Measurements from ENCODE around the gene TMEM92. TPM values are rescaled to one million over a fixed set of nuclear protein-coding genes. Genes with fewer than 3 reads are reported as not detected.
"Not testable (repeated sequence)": the region's sequence is repeated elsewhere in the genome, so short reads cannot be mapped to it uniquely, and the experiment has no call there.

Gene TMEM92
- total and polyA plus RNA-seq, 7 experiments from 2014 or later, result 0.10 TPM; not detected in 6

- Mint-ChIP-seq H3K9me3 (peaks cover 0 to 1% (median 0%) of the 10 kb centered on the region in 11 donors), H3K36me3 (peaks cover 0 to 2% (median 0%) of the 10 kb centered on the region in 5 donors), H3K4me3 (no peak overlapping the region), H3K4me1 (peaks cover 0 to 28% (median 0%) of the 10 kb centered on the region in 7 donors), H3K27ac (no peak overlapping the region), H3K27me3 (peaks cover 2 to 27% (median 19%) of the 10 kb centered on the region in 5 donors)
- Histone ChIP-seq H3K27me3 (ENCODE audit: control insufficient read depth in 2 of 2, insufficient read depth in 2 of 2, low read length in 2 of 2) (no peaks in the 10 kb centered on the region), H3K27ac (ENCODE audit: low read depth, low read length) (no peak overlapping the region), H3K9me3 (ENCODE audit: control insufficient read depth in 2 of 3, low read length in 3 of 3) (no peaks in the 10 kb centered on the region), H3K4me3 (ENCODE audit: low read length) (no peak overlapping the region), H3K36me3 (ENCODE audit: control insufficient read depth in 2 of 3, insufficient read depth in 3 of 3, low read length in 3 of 3) (no peaks in the 10 kb centered on the region), H3K4me1 (ENCODE audit: control insufficient read depth in 2 of 2, insufficient read depth in 2 of 2, low read length in 2 of 2) (no peaks in the 10 kb centered on the region)
- ChIA-PET CTCF (interaction anchor here (1.6 kb wide), 1 partner anchor 16 kb away, joined by 3 read pairs; no protein-coding TSS in a partner anchor), POLR2A (no interaction called here)
- intact Hi-C loops (cut with micrococcal nuclease), result no loop called here
- DNase-seq, result no peak
- ATAC-seq, result no peak
Observed at GRCh38 chr17:50290933-50291332, 16.7 kb downstream of the TMEM92 start.

- no peak overlapping the region for H3K27ac Mint-ChIP-seq
- ATAC-seq (no peak), DNase-seq (no peak)
- H3K4me1 ChIP-seq (ENCODE audit: control insufficient read depth in 2 of 2, insufficient read depth in 2 of 2, low read length in 2 of 2), result no peaks in the 10 kb centered on the region
- no peak overlapping the region for H3K27ac ChIP-seq (ENCODE audit: low read depth, low read length)
- ChIA-PET POLR2A (no interaction called here), CTCF (interaction anchor here (0.6 to 1.6 kb wide), 5 partner anchors 17 to 123 kb away, joined by 3 to 8 read pairs (median 3); no protein-coding TSS in a partner anchor)
- no peaks in the 10 kb centered on the region for H3K36me3 ChIP-seq (ENCODE audit: control insufficient read depth in 2 of 3, insufficient read depth in 3 of 3, low read length in 3 of 3)
- no peak overlapping the region for H3K4me3 Mint-ChIP-seq
- peaks cover 0 to 31% (median 0%) of the 10 kb centered on the region in 7 donors for H3K4me1 Mint-ChIP-seq
- no peaks in the 10 kb centered on the region for H3K27me3 ChIP-seq (ENCODE audit: control insufficient read depth in 2 of 2, insufficient read depth in 2 of 2, low read length in 2 of 2)
- H3K4me3 ChIP-seq (ENCODE audit: low read length), result no peak overlapping the region
- peaks cover 0 to 1% (median 0%) of the 10 kb centered on the region in 11 donors for H3K9me3 Mint-ChIP-seq
- H3K36me3 Mint-ChIP-seq, result peaks cover 0 to 2% (median 0%) of the 10 kb centered on the region in 5 donors
- H3K9me3 ChIP-seq (ENCODE audit: control insufficient read depth in 2 of 3, low read length in 3 of 3), result no peaks in the 10 kb centered on the region
- peaks cover 2 to 21% (median 9%) of the 10 kb centered on the region in 5 donors for H3K27me3 Mint-ChIP-seq
- intact Hi-C loops (cut with micrococcal nuclease), result no loop called here
Observed at GRCh38 chr17:50292465-50292864, 18.2 kb downstream of the TMEM92 start.

GRCh38 chr17:50295021-50295420 lies 20.8 kb downstream of the TMEM92 start:
- no peak overlapping the region for H3K27ac Mint-ChIP-seq

GRCh38 chr17:50297407-50297865 lies 23.2 kb downstream of the TMEM92 start:
- peaks cover 0 to 10% (median 0%) of the 10 kb centered on the region in 7 donors for H3K4me1 Mint-ChIP-seq
- DNase-seq (peak; percentile 58 to 82 (median 76)), ATAC-seq (peak; percentile 98)
- Histone ChIP-seq H3K36me3 (ENCODE audit: control insufficient read depth in 2 of 3, insufficient read depth in 3 of 3, low read length in 3 of 3) (no peaks in the 10 kb centered on the region), H3K27me3 (ENCODE audit: control insufficient read depth in 2 of 2, insufficient read depth in 2 of 2, low read length in 2 of 2) (no peaks in the 10 kb centered on the region), H3K4me1 (ENCODE audit: control insufficient read depth in 2 of 2, insufficient read depth in 2 of 2, low read length in 2 of 2) (no peaks in the 10 kb centered on the region), H3K4me3 (ENCODE audit: low read length) (no peak overlapping the region), H3K27ac (ENCODE audit: low read depth, low read length) (no peak overlapping the region), H3K9me3 (ENCODE audit: control insufficient read depth in 2 of 3, low read length in 3 of 3) (no peaks in the 10 kb centered on the region)
- POLR2A ChIA-PET, result no interaction called here
- CTCF ChIA-PET, result interaction anchor here (0.6 to 6.2 kb wide), 9 partner anchors 10 to 204 kb away, joined by 3 to 60 read pairs (median 4); partner anchors contain the start of genes COL1A1 and TMEM92
- H3K36me3 Mint-ChIP-seq, result no peaks in the 10 kb centered on the region
- H3K4me3 Mint-ChIP-seq, result no peak overlapping the region
- H3K27ac Mint-ChIP-seq, result no peak overlapping the region
- H3K27me3 Mint-ChIP-seq, result peaks cover 0 to 14% (median 5%) of the 10 kb centered on the region in 5 donors
- H3K9me3 Mint-ChIP-seq, result no peaks in the 10 kb centered on the region
- intact Hi-C loops (cut with micrococcal nuclease), result loop anchor here (1.0 to 2.0 kb wide), 7 partner anchors 24 to 437 kb away; no protein-coding TSS in a partner anchor

More at GRCh38 chr17:50295021-50295420, 20.8 kb downstream of the TMEM92 start:
- Histone ChIP-seq H3K4me1 (ENCODE audit: control insufficient read depth in 2 of 2, insufficient read depth in 2 of 2, low read length in 2 of 2) (no peaks in the 10 kb centered on the region), H3K4me3 (ENCODE audit: low read length) (no peak overlapping the region), H3K36me3 (ENCODE audit: control insufficient read depth in 2 of 3, insufficient read depth in 3 of 3, low read length in 3 of 3) (no peaks in the 10 kb centered on the region), H3K27ac (ENCODE audit: low read depth, low read length) (no peak overlapping the region), H3K27me3 (ENCODE audit: control insufficient read depth in 2 of 2, insufficient read depth in 2 of 2, low read length in 2 of 2) (no peaks in the 10 kb centered on the region), H3K9me3 (ENCODE audit: control insufficient read depth in 2 of 3, low read length in 3 of 3) (no peaks in the 10 kb centered on the region)
- no peak overlapping the region for H3K4me3 Mint-ChIP-seq
- peaks cover 0 to 1% (median 0%) of the 10 kb centered on the region in 11 donors for H3K9me3 Mint-ChIP-seq
- ChIA-PET POLR2A (no interaction called here), CTCF (interaction anchor here (0.6 to 6.2 kb wide), 3 partner anchors 87 to 202 kb away, joined by 3 to 60 read pairs (median 25); partner anchors contain the start of gene COL1A1)
- H3K27me3 Mint-ChIP-seq, result peaks cover 2 to 12% (median 9%) of the 10 kb centered on the region in 5 donors
- intact Hi-C loops (cut with micrococcal nuclease), result no loop called here
- no peak for ATAC-seq
- peaks cover 0 to 16% (median 0%) of the 10 kb centered on the region in 7 donors for H3K4me1 Mint-ChIP-seq
- peaks cover 0 to 2% (median 0%) of the 10 kb centered on the region in 5 donors for H3K36me3 Mint-ChIP-seq
- no peak for DNase-seq

GRCh38 chr17:50298018-50298417 lies 23.8 kb downstream of the TMEM92 start:
- DNase-seq (no peak), ATAC-seq (no peak)
- Histone ChIP-seq H3K9me3 (ENCODE audit: control insufficient read depth in 2 of 3, low read length in 3 of 3) (no peaks in the 10 kb centered on the region), H3K4me3 (ENCODE audit: low read length) (no peak overlapping the region), H3K4me1 (ENCODE audit: control insufficient read depth in 2 of 2, insufficient read depth in 2 of 2, low read length in 2 of 2) (no peaks in the 10 kb centered on the region), H3K27me3 (ENCODE audit: control insufficient read depth in 2 of 2, insufficient read depth in 2 of 2, low read length in 2 of 2) (no peaks in the 10 kb centered on the region), H3K36me3 (ENCODE audit: control insufficient read depth in 2 of 3, insufficient read depth in 3 of 3, low read length in 3 of 3) (no peaks in the 10 kb centered on the region), H3K27ac (ENCODE audit: low read depth, low read length) (no peak overlapping the region)
- Mint-ChIP-seq H3K27me3 (peaks cover 0 to 14% (median 5%) of the 10 kb centered on the region in 5 donors), H3K27ac (no peak overlapping the region), H3K4me3 (no peak overlapping the region), H3K4me1 (peaks cover 0 to 9% (median 0%) of the 10 kb centered on the region in 7 donors), H3K36me3 (no peaks in the 10 kb centered on the region), H3K9me3 (no peaks in the 10 kb centered on the region)
- intact Hi-C loops (cut with micrococcal nuclease), result no loop called here
- ChIA-PET POLR2A (no interaction called here), CTCF (interaction anchor here (0.6 to 6.2 kb wide), 11 partner anchors 10 to 297 kb away, joined by 3 to 60 read pairs (median 4); partner anchors contain the start of genes COL1A1 and TMEM92)

GRCh38 chr17:50299776-50300175 lies 25.5 kb downstream of the TMEM92 start:
- Mint-ChIP-seq H3K27me3 (peaks cover 0 to 14% (median 5%) of the 10 kb centered on the region in 5 donors), H3K9me3 (no peaks in the 10 kb centered on the region), H3K36me3 (no peaks in the 10 kb centered on the region), H3K4me1 (peaks cover 0 to 9% (median 0%) of the 10 kb centered on the region in 7 donors), H3K27ac (no peak overlapping the region), H3K4me3 (no peak overlapping the region)
- Histone ChIP-seq H3K27me3 (ENCODE audit: control insufficient read depth in 2 of 2, insufficient read depth in 2 of 2, low read length in 2 of 2) (no peaks in the 10 kb centered on the region), H3K9me3 (ENCODE audit: control insufficient read depth in 2 of 3, low read length in 3 of 3) (no peaks in the 10 kb centered on the region), H3K27ac (ENCODE audit: low read depth, low read length) (no peak overlapping the region), H3K4me1 (ENCODE audit: control insufficient read depth in 2 of 2, insufficient read depth in 2 of 2, low read length in 2 of 2) (no peaks in the 10 kb centered on the region), H3K4me3 (ENCODE audit: low read length) (no peak overlapping the region), H3K36me3 (ENCODE audit: control insufficient read depth in 2 of 3, insufficient read depth in 3 of 3, low read length in 3 of 3) (no peaks in the 10 kb centered on the region)
- ATAC-seq (no peak), DNase-seq (no peak)
- intact Hi-C loops (cut with micrococcal nuclease), result no loop called here
- ChIA-PET POLR2A (no interaction called here), CTCF (no interaction called here)

DNA sequence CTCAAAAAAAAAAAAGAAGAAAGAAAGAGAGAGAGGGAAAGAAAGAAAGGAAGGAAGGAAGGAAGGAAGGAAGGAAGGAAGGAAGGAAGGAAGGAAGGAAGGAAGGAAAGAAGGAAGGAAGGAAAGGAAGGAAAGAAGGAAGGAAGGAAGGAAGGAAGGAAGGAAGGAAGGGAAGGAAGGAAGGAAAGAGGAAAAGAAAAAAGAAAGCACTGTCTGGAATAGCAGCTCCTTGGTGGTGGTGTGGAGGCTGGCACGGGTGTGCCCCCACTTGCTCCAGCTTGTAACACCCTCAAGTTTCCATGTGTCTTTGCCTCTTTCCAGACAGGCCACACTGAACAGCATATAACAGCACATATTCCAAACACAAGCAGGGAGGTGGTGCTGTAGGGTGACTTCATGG lies 26.6 kb downstream of the TMEM92 start:
- ATAC-seq; intact Hi-C loops (cut with micrococcal nuclease); H3K27ac Mint-ChIP-seq; H3K36me3 Mint-ChIP-seq; H3K9me3 ChIP-seq (ENCODE audit: control insufficient read depth in 2 of 3, low read length in 3 of 3); H3K36me3 ChIP-seq (ENCODE audit: control insufficient read depth in 2 of 3, insufficient read depth in 3 of 3, low read length in 3 of 3); H3K4me1 ChIP-seq (ENCODE audit: control insufficient read depth in 2 of 2, insufficient read depth in 2 of 2, low read length in 2 of 2); H3K4me3 ChIP-seq (ENCODE audit: low read length); H3K9me3 Mint-ChIP-seq; H3K27ac ChIP-seq (ENCODE audit: low read depth, low read length); DNase-seq; POLR2A ChIA-PET; H3K27me3 ChIP-seq (ENCODE audit: control insufficient read depth in 2 of 2, insufficient read depth in 2 of 2, low read length in 2 of 2); H3K4me1 Mint-ChIP-seq; H3K4me3 Mint-ChIP-seq: not testable (repeated sequence)
- CTCF ChIA-PET, result interaction anchor here (0.6 kb wide), 1 partner anchor 19 kb away, joined by 3 read pairs; no protein-coding TSS in a partner anchor
- H3K27me3 Mint-ChIP-seq, result peaks cover 0 to 18% (median 5%) of the 10 kb centered on the region in 5 donors
